Stimulated activated CD4-positive, alpha-beta T cell treated with anti-CD3 and anti-CD28 coated beads, Interleukin-4, amount 100 ng/mL, for 24 hours (primary cell): Measurements from ENCODE around the gene CLK3.

Experiments used
- DNase-seq: peaks from one replicate; pipeline ENCODE4 v3.0.0-alpha.2; 2020

Gene CLK3

GRCh38 chr15:74603789-74604705 is 11.6 kb upstream of the CLK3 start:
- DNase-seq, result no peak

- DNase-seq, result no peak
Observed at GRCh38 chr15:74604983-74605794, 10.4 kb upstream of the CLK3 start.

DNA sequence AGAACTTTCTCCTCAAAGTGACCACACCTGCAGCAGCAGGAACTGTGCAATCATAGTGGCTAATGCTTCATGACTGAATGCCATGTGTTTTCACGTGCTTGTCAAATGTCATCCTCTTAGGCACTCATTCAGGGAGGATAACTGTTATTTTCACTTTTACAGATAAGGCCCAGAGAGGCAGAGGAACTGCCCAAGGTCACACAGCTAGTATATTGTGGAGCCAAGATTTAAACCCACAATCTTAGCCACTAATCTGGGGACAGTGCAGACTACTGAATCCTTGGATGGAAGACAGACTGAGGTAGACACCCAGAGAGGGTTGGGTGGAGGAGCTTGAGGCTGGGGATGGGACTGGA is 9.9 kb upstream of the CLK3 start:
- no peak for DNase-seq

DNA sequence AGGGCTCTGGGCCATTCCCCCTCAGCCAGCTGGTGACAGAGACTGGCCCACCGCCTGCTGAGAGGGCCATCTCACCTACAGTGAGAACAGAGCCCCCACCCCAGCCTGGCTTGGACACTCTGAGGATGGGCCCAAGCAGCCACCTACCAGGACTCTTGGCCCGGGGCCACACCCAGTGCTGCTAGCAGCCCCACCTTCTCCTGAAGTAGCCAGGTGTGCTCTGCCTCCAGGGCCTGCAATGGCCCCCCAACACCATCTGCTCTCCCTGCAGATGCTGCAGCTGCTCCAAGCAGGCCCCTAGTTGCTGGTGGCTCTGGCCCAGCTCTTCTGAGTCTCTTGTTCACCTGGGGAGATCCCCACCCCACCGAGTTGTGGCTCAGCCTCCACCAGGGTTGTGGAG is 6.8 kb upstream of the CLK3 start:
- no peak for DNase-seq

- DNase-seq, result no peak
Observed at GRCh38 chr15:74609938-74610301, 5.7 kb upstream of the CLK3 start.

- no peak for DNase-seq
Observed at GRCh38 chr15:74610302-74610951, 5.2 kb upstream of the CLK3 start.

DNA sequence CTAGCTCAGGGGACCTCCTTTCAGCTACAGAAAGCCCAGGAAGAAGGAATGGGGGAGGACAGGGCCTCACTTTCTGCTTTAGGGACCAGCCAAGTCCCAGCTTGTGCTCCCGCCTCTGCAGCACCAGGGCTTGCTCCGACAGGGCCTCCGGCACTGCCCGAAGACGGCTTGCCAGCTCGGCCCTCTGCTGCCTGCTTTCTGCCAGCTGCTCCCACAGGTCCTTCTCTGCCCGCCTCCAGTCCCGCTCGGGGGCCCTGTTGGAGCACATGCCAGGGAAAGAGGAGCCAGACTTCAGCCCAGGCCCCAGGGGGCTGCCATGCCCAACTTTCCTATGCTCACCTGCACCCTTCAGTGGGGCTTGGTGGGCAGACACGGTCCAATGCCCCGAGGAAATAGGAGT is 4.3 kb upstream of the CLK3 start:
- DNase-seq, result no peak

DNA sequence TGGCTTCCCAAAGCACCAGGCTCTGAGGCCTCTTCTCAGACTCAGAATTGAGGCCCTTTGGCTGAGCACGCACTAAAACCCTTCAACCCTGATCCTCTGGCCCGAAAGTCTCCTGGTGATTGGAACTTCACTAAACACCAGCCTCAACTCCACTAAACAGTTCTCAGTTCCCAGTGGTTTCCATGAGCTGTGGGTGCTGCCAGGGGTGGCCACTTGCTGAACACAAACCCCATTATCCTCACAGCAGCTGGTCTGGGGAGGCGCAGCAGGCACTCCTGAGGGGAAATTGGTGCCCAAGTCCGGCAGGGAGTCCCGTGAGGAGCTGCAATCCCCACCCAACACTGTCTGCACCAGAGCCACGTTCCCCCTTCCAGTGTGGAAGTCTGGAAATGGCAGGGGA is 3.8 kb upstream of the CLK3 start:
- no peak for DNase-seq

- DNase-seq, result no peak
Observed at GRCh38 chr15:74612677-74613076, 3.0 kb upstream of the CLK3 start.

GRCh38 chr15:74613089-74613952 is 2.3 kb upstream of the CLK3 start:
- no peak for DNase-seq

- DNase-seq, result no peak
Observed at GRCh38 chr15:74613953-74614743, 1.5 kb upstream of the CLK3 start.

GRCh38 chr15:74614744-74615507 is 710 bp upstream of the CLK3 start:
- peak; percentile 84 for DNase-seq

- DNase-seq, result peak; percentile 69
Observed at GRCh38 chr15:74616366-74616939, 817 bp downstream of the CLK3 start.

DNA sequence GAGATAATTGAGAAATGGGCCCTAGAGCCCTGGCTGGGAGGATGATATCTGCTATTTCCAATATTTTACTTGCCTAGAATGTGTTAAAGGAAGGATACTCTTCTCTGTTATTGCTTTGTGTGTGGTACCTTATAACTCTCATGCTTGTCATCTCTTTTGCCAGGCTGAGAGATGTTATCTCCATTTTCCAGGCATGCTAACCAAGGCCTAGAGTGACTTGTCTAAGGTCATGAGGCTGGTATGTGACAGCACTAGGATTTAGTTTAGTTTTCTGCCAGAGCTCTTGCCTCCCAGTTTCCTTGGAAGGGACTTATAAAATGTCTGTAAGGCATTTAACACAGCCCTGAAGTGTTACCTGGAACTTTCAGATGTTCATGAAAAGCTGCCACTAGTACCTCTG is 1.4 kb downstream of the CLK3 start:
- no peak for DNase-seq

- DNase-seq, result no peak
Observed at GRCh38 chr15:74618841-74619596, 3.4 kb downstream of the CLK3 start.

DNA sequence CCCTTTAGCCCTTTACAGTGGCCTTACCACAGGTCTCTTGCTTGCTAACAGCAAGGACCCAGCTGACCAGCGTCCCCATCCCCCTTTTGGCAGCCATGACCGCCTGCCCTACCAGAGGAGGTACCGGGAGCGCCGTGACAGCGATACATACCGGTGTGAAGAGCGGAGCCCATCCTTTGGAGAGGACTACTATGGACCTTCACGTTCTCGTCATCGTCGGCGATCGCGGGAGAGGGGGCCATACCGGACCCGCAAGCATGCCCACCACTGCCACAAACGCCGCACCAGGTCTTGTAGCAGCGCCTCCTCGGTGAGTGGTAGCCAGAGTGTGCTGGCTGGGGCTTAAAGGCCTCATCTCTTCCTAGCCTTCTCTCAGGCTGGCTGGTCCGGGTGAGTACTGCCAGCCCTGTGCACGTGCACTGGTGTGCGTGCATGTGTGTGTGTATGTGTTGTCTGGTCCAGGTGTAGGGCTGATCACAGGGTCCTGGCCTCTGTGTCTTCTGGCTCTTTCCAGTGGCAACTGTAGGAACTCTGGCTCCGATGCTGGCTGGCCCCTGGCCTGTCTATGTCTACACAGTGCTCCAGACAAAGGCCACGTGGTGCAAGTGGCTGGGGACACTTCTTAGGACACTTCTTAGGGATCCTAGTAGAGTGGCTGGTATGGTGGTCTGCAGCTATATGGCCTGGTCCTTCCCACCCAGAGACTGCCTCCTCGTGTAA is 4.4 kb downstream of the CLK3 start:
- DNase-seq, result no peak

DNA sequence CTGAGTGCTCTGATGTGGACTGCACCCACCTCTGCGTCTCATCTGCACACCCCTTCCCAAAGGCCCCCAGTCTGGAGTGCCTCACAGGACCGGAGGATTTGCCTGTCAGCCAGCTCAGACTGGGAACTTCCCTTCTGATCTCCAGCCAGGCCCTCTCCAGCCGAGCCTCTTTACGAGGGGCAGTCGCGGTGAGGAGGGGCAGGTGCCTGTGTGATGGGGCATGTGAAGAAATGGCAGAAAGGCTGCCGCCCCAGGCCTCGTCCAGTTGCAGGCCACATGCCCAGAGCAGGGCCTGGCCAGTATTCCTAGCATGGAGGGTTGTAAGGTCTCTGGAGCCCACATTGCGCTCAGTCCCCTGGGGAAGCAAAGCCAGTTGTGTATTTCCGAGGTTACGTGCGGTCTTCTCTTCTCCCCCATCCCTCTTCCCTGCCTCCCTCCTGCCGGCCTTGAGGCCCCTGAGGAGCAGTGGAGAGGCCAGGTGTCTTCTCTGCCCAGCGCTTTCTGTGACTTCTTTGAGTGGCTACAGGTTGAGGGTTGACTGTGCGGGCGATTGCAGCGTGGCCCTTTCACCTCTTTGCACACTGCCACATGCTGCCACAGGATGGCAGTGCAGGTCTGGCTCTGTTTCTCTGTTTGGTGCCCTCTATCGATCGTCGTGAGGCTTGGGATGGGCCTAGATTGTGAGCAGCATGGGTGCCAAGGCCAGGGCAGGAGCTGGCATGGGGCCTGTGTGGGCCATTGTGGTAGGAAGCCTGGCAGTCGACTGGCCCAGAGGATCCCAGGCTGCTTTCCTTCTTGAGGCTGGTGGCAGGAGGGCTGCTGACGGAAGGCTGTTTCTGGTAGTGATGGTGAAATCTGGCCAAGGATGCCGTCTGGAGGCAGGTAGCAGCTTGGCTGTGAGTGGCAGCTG is 5.3 kb downstream of the CLK3 start:
- peak; percentile 82 for DNase-seq

GRCh38 chr15:74621546-74621920 is 5.9 kb downstream of the CLK3 start:
- no peak for DNase-seq
